GM03348 (cell line): Measurements from ENCODE around the gene ARL6IP4.
"Not testable (repeated sequence)": the region's sequence is repeated elsewhere in the genome, so short reads cannot be mapped to it uniquely, and the experiment has no call there.

Experiments
- DNase-seq: peaks from one replicate; pipeline ENCODE4 v3.0.0; 2012; ENCODE audit warnings: low spot score

The ARL6IP4 gene

GRCh38 chr12:123011701-123012100 lies 31.2 kb downstream of the ARL6IP4 start:
- DNase-seq, result no peak

- no peak for DNase-seq
Observed at GRCh38 chr12:123013185-123014095, 33.0 kb downstream of the ARL6IP4 start.

- DNase-seq, result not testable (repeated sequence)
Observed at GRCh38 chr12:123014473-123014872, 34.0 kb downstream of the ARL6IP4 start.

- DNase-seq, result no peak
Observed at GRCh38 chr12:123017753-123018152, 37.3 kb downstream of the ARL6IP4 start.

- no peak for DNase-seq
Observed at GRCh38 chr12:123019841-123020138, 39.3 kb downstream of the ARL6IP4 start.

- DNase-seq, result no peak
Observed at GRCh38 chr12:123021688-123022604, 41.5 kb downstream of the ARL6IP4 start.

- no peak for DNase-seq
Observed at GRCh38 chr12:123022846-123023245, 42.4 kb downstream of the ARL6IP4 start.

GRCh38 chr12:123024819-123025391 lies 44.4 kb downstream of the ARL6IP4 start:
- no peak for DNase-seq

GRCh38 chr12:123026094-123026853 lies 45.8 kb downstream of the ARL6IP4 start:
- no peak for DNase-seq

- DNase-seq, result no peak
Observed at GRCh38 chr12:123027726-123028445, 47.4 kb downstream of the ARL6IP4 start.

GRCh38 chr12:123028475-123028874 lies 48.0 kb downstream of the ARL6IP4 start:
- DNase-seq, result no peak

GRCh38 chr12:123029550-123029949 lies 49.1 kb downstream of the ARL6IP4 start:
- no peak for DNase-seq

GRCh38 chr12:123030686-123031085 lies 50.2 kb downstream of the ARL6IP4 start:
- no peak for DNase-seq

GRCh38 chr12:123031171-123031845 lies 50.8 kb downstream of the ARL6IP4 start:
- DNase-seq, result no peak
